Measurements from ENCODE around the gene TLCD3A.

- TF ChIP-seq NR3C1 (CRISPR knock-in tag; conservative IDR thresholded peaks at IDR 0.05; ENCODE audit: low read depth) (no peak), CTCF (IDR thresholded peaks at IDR 0.05) (no peak), KAT7 (CRISPR knock-in tag; IDR thresholded peaks at IDR 0.05; ENCODE audit: borderline replicate concordance) (no peak), NR2C2 (CRISPR knock-in tag; IDR thresholded peaks at IDR 0.05) (no peak), ZNF532 (CRISPR knock-in tag; IDR thresholded peaks at IDR 0.05; ENCODE audit: borderline replicate concordance) (no peak)
- TF ChIP-seq, protein P1, sequence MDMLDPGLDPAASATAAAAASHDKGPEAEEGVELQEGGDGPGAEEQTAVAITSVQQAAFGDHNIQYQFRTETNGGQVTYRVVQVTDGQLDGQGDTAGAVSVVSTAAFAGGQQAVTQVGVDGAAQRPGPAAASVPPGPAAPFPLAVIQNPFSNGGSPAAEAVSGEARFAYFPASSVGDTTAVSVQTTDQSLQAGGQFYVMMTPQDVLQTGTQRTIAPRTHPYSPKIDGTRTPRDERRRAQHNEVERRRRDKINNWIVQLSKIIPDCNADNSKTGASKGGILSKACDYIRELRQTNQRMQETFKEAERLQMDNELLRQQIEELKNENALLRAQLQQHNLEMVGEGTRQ (CRISPR knock-in tag; IDR thresholded peaks at IDR 0.05): no peak
- TF ChIP-seq, protein P2, sequence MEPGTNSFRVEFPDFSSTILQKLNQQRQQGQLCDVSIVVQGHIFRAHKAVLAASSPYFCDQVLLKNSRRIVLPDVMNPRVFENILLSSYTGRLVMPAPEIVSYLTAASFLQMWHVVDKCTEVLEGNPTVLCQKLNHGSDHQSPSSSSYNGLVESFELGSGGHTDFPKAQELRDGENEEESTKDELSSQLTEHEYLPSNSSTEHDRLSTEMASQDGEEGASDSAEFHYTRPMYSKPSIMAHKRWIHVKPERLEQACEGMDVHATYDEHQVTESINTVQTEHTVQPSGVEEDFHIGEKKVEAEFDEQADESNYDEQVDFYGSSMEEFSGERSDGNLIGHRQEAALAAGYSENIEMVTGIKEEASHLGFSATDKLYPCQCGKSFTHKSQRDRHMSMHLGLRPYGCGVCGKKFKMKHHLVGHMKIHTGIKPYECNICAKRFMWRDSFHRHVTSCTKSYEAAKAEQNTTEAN (CRISPR knock-in tag; IDR thresholded peaks at IDR 0.05): no peak
- TF ChIP-seq, protein P3, sequence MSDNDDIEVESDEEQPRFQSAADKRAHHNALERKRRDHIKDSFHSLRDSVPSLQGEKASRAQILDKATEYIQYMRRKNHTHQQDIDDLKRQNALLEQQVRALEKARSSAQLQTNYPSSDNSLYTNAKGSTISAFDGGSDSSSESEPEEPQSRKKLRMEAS (CRISPR knock-in tag; IDR thresholded peaks at IDR 0.05): no peak
Observed at GRCh38 chr17:697682-698081, 34.7 kb upstream of the TLCD3A start.

All from WTC11 (cell line).